K562 (cell line): Measurements from ENCODE around the gene C1QTNF12.

Source experiments
- HNRNPL ChIP-seq: fragments of 200-400 bp; formaldehyde crosslinking; IDR thresholded peaks from 2 replicates; pipeline ENCODE4 v1.6.1; 2017; ENCODE audit warnings: low read depth, mild to moderate bottlenecking, low read length
- PHF21A ChIP-seq: fragments of 450-650 bp; IDR thresholded peaks from 2 replicates; pipeline ENCODE4 v1.6.1; 2017; ENCODE audit warnings: low read depth, borderline replicate concordance
- TF ChIP-seq, protein P1 (sequence below): fragments of 200-800 bp; sonication (Bioruptor generic); IDR thresholded peaks from 2 replicates; pipeline ENCODE4 v1.6.1; 2017; ENCODE audit warnings: missing genetic modification characterization, missing compliant biosample characterization

DNA sequence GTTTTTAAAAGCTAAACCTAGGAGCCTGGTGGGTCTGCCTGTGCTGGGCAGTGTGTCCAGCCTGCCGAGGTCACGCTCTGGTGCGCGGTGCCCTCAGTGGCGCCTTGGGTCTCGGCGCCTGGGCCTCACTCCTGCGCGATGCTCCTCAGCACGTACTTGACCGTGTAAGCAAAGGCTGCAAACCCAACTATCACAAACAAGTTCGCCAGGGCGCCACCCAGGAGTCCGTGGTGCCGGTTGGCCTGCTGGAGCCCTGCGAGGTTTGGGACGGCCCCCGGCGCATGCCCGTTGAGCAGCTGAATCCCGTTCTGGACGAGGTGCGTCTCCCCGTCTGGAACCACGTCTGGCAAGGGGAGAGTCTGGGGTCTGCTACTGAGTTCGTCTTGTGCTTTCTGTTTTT is 8.6 kb upstream of the C1QTNF12 start:
- no peak for TF ChIP-seq HNRNPL
- no peak for TF ChIP-seq PHF21A
- TF ChIP-seq, protein P1, sequence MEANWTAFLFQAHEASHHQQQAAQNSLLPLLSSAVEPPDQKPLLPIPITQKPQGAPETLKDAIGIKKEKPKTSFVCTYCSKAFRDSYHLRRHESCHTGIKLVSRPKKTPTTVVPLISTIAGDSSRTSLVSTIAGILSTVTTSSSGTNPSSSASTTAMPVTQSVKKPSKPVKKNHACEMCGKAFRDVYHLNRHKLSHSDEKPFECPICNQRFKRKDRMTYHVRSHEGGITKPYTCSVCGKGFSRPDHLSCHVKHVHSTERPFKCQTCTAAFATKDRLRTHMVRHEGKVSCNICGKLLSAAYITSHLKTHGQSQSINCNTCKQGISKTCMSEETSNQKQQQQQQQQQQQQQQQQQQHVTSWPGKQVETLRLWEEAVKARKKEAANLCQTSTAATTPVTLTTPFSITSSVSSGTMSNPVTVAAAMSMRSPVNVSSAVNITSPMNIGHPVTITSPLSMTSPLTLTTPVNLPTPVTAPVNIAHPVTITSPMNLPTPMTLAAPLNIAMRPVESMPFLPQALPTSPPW (CRISPR knock-in tag) = no peak
